GM18526 (cell line): Measurements from ENCODE around the gene PNPLA3.

Experiments used
- POLR2A ChIP-seq: IDR thresholded peaks from 3 replicates; pipeline ENCODE4 v1.6.1; 2011; ENCODE audit not compliant: insufficient read length; ENCODE audit errors: extremely low read depth

The PNPLA3 gene

GRCh38 chr22:43968614-43969013 is 45.0 kb downstream of the PNPLA3 start:
- TF ChIP-seq POLR2A, result no peak

GRCh38 chr22:43969021-43969878 is 45.6 kb downstream of the PNPLA3 start:
- TF ChIP-seq POLR2A, result no peak

GRCh38 chr22:43969989-43970755 is 46.6 kb downstream of the PNPLA3 start:
- TF ChIP-seq POLR2A, result no peak

- no peak for TF ChIP-seq POLR2A
These were observed 47.5 kb downstream of the PNPLA3 start for GRCh38 chr22:43971112-43971511.

- TF ChIP-seq POLR2A, result no peak
These were observed 49.4 kb downstream of the PNPLA3 start for GRCh38 chr22:43972931-43973462.

GRCh38 chr22:43974028-43974545 is 50.5 kb downstream of the PNPLA3 start:
- TF ChIP-seq POLR2A, result no peak

- no peak for TF ChIP-seq POLR2A
These were observed 51.4 kb downstream of the PNPLA3 start for GRCh38 chr22:43975041-43975440.

- TF ChIP-seq POLR2A, result no peak
These were observed 53.5 kb downstream of the PNPLA3 start for GRCh38 chr22:43976861-43977795.

GRCh38 chr22:43978558-43978957 is 55.0 kb downstream of the PNPLA3 start:
- TF ChIP-seq POLR2A, result no peak

- TF ChIP-seq POLR2A, result no peak
These were observed 57.0 kb downstream of the PNPLA3 start for GRCh38 chr22:43980579-43980978.

GRCh38 chr22:43980996-43981395 is 57.4 kb downstream of the PNPLA3 start:
- no peak for TF ChIP-seq POLR2A

- no peak for TF ChIP-seq POLR2A
These were observed 60.2 kb downstream of the PNPLA3 start for GRCh38 chr22:43983808-43984207.

- no peak for TF ChIP-seq POLR2A
These were observed 61.9 kb downstream of the PNPLA3 start for GRCh38 chr22:43985532-43985931.

GRCh38 chr22:43988116-43988820 is 64.7 kb downstream of the PNPLA3 start:
- TF ChIP-seq POLR2A, result no peak
